Measurements from ENCODE around the gene RAB7A.

RAB7A gene

DNA sequence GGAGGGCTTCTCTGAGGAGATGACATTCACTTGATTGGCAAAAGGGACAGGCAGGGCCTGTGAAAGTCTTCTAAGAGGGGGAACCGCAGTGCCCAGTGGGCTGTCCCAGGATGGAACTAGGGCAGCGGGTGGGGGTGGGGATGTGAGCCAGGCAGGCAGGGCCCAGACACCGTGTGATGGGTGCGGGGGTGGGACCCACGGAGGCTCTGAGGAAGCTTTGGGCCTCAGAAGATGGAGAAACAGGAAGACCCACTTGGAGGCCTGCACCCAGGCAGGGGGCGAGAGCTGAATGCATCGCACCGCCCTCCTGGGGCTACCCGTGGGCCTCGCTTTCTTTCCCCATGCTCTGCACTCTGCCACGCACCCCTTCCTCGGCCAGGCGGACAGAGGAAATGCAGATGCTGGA lies 120.5 kb downstream of the RAB7A start:
- Histone ChIP-seq H3K9me3 (ENCODE audit: severe bottlenecking) (no peaks in the 10 kb centered on the region), H3K27me3 (ENCODE audit: insufficient read depth, low read depth, severe bottlenecking) (no peaks in the 10 kb centered on the region), H3K36me3 (no peaks in the 10 kb centered on the region), H3K4me3 (ENCODE audit: low read depth, low read length) (peak overlapping the region; percentile 49), H3K27ac (no peak overlapping the region)
- no peak for DNase-seq
- TF ChIP-seq CTCF (IDR thresholded peaks at IDR 0.05; ENCODE audit: low read depth, low read length): no peak

DNA sequence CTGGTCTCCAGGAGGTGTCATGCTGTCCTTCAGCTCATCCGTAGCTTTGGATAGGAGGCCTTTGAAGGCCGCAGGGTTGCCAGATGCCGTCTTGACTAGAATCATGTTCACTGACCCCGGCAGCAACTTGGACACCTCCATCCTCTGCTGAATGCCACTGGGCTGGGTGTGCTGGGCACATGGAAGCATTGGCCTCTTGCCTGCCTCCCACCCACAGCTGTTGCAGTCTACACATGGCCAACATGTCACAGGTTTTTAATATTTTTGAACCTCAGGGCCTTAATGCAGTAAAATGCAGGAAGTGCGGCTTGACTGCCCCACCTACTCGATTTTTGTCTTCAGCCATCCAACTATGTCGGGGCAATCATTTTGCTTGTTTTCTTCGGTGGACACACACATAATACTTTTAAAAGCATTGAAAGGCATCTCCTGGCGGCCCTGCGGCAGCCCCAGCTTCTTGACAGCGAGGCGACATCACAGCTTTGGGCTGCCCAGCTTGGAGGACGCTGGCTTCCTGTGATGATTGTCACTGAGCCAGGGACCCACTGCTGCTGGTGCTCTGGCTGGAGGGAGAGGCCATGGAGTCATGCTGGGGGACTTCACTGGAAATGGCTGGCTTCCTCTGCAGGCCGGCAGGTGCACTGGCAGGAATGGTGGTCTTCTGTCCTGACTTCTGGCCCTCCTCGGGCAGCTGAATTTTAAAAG lies 121.8 kb downstream of the RAB7A start:
- no peak for TF ChIP-seq CTCF (IDR thresholded peaks at IDR 0.05; ENCODE audit: low read depth, low read length)
- H3K27ac ChIP-seq: no peak overlapping the region
- no peaks in the 10 kb centered on the region for H3K9me3 ChIP-seq (ENCODE audit: severe bottlenecking)
- no peaks in the 10 kb centered on the region for H3K36me3 ChIP-seq
- H3K4me3 ChIP-seq (ENCODE audit: low read depth, low read length): no peak overlapping the region
- H3K27me3 ChIP-seq (ENCODE audit: insufficient read depth, low read depth, severe bottlenecking): no peaks in the 10 kb centered on the region
- DNase-seq: no peak

GRCh38 chr3:128848936-128849335 lies 123.0 kb downstream of the RAB7A start:
- no peak overlapping the region for H3K4me3 ChIP-seq (ENCODE audit: low read depth, low read length)

DNA sequence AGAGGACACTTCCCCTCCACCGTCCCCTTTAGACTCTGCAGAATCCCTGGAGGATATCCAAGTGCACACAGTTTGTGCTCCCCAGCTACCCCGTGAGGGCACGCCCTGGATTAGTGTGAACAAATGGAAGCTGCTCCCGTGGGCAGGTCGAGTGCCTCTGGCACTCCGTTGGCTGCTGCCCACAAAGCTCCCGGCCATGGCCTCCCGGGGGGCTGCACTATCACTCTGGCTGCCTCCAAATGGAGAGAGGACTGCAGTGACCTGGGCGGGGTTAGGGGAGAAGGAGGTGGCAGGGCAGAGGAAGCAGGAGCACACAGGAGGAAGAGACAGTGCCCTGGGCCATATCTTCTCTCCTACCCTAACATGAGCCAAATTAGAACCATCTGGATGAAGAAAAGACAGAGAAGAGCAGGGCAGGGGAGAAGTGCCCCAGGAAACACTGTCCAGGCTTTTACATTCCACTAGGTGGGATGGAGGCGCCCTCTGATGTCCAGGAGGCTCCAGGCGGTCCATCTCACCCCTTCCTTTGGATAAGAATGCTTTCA lies 124.0 kb downstream of the RAB7A start:
- Histone ChIP-seq H3K36me3 (no peaks in the 10 kb centered on the region), H3K27me3 (ENCODE audit: insufficient read depth, low read depth, severe bottlenecking) (no peaks in the 10 kb centered on the region), H3K4me3 (ENCODE audit: low read depth, low read length) (no peak overlapping the region), H3K27ac (no peak overlapping the region), H3K9me3 (ENCODE audit: severe bottlenecking) (peaks cover 6% of the 10 kb centered on the region)
- TF ChIP-seq CTCF (IDR thresholded peaks at IDR 0.05; ENCODE audit: low read depth, low read length): peak; percentile 74
- peak; percentile 64 for DNase-seq

More at GRCh38 chr3:128848936-128849335, 123.0 kb downstream of the RAB7A start:
- Histone ChIP-seq H3K27ac (no peak overlapping the region), H3K27me3 (ENCODE audit: insufficient read depth, low read depth, severe bottlenecking) (no peaks in the 10 kb centered on the region), H3K36me3 (no peaks in the 10 kb centered on the region), H3K9me3 (ENCODE audit: severe bottlenecking) (no peaks in the 10 kb centered on the region)
- no peak for DNase-seq
- TF ChIP-seq CTCF (IDR thresholded peaks at IDR 0.05; ENCODE audit: low read depth, low read length): no peak

GRCh38 chr3:128850544-128850943 lies 124.6 kb downstream of the RAB7A start:
- no peak overlapping the region for H3K27ac ChIP-seq
- no peak for DNase-seq
- H3K27me3 ChIP-seq (ENCODE audit: insufficient read depth, low read depth, severe bottlenecking): no peaks in the 10 kb centered on the region
- H3K4me3 ChIP-seq (ENCODE audit: low read depth, low read length): no peak overlapping the region
- TF ChIP-seq CTCF (IDR thresholded peaks at IDR 0.05; ENCODE audit: low read depth, low read length): no peak
- no peaks in the 10 kb centered on the region for H3K36me3 ChIP-seq
- peaks cover 6% of the 10 kb centered on the region for H3K9me3 ChIP-seq (ENCODE audit: severe bottlenecking)

DNA sequence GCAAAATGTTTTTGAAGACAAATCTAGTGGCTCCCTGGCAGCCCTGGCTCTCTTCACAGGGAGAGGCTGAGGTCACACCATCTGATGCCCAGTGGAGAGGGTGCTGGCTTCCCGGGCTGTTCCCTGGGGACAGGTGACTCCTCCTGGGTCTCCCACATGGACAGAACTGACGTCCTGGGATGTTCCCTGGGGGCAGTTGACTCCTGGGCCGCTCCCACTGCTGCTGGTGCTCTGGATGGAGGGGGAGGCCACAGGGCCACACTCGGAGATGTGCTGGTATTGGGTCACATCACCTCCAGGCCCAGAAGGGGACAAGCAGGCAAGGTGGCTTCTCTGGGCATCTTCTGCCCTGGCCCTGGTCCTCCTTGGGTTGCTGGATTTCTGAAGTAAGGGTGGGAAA lies 125.6 kb downstream of the RAB7A start:
- no peak for DNase-seq
- Histone ChIP-seq H3K9me3 (ENCODE audit: severe bottlenecking) (peaks cover 8% of the 10 kb centered on the region), H3K36me3 (no peaks in the 10 kb centered on the region), H3K27ac (no peak overlapping the region), H3K27me3 (ENCODE audit: insufficient read depth, low read depth, severe bottlenecking) (no peaks in the 10 kb centered on the region), H3K4me3 (ENCODE audit: low read depth, low read length) (no peak overlapping the region)
- no peak for TF ChIP-seq CTCF (IDR thresholded peaks at IDR 0.05; ENCODE audit: low read depth, low read length)

Data from WERI-Rb-1 (cell line).